Measurements from ENCODE around the gene RYR2.
"Not testable (repeated sequence)": the region's sequence is repeated elsewhere in the genome, so short reads cannot be mapped to it uniquely, and the experiment has no call there.

Gene RYR2

DNA sequence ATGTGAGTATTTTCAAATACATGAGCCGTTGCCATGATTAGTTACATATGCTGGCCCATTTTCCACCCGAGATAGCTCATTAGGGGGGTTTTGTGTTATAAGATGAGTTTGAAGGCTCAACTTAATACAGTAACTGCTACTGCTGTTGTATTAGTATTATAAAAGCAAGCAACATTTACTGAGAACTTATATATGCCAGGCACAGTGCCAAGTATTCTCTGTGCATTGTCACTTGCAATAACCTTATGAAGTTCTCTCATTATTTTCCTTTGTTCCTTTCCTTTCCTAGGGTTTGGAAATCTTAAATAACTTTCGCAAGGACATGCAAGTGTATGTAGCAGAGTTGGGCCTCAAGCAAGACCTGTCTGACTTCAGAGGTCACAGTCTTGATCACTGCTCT lies 107.9 kb downstream of the RYR2 start:
- peak overlapping the region in 1 of 2 donors; percentile 13 for H3K27ac ChIP-seq
- no peak overlapping the region for H3K4me3 ChIP-seq
- no peak for DNase-seq (ENCODE audit: low spot score)
- TF ChIP-seq, protein P1, sequence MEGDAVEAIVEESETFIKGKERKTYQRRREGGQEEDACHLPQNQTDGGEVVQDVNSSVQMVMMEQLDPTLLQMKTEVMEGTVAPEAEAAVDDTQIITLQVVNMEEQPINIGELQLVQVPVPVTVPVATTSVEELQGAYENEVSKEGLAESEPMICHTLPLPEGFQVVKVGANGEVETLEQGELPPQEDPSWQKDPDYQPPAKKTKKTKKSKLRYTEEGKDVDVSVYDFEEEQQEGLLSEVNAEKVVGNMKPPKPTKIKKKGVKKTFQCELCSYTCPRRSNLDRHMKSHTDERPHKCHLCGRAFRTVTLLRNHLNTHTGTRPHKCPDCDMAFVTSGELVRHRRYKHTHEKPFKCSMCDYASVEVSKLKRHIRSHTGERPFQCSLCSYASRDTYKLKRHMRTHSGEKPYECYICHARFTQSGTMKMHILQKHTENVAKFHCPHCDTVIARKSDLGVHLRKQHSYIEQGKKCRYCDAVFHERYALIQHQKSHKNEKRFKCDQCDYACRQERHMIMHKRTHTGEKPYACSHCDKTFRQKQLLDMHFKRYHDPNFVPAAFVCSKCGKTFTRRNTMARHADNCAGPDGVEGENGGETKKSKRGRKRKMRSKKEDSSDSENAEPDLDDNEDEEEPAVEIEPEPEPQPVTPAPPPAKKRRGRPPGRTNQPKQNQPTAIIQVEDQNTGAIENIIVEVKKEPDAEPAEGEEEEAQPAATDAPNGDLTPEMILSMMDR (IDR thresholded peaks at IDR 0.05), result no peak

DNA sequence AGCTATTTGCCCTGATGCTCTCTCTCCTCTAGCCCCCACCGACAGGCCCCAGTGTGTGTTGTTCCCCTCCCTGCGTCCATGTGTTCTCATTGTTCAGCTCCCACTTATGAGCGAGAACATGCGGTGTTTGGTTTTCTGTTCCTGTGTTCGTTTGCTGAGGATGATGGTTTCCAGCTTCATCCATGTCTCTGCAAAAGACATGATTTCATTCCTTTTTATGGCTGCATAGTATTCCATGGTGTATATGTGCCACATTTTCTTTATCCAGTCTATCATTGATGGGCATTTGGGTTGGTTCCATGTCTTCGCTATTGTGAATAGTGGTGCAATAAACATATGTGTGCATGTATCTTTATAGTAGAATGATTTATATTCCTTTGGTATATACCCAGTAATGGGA lies 110.0 kb downstream of the RYR2 start:
- H3K27ac ChIP-seq, result peak overlapping the region in 1 of 2 donors; percentile 54
- not testable (repeated sequence) for H3K4me3 ChIP-seq; DNase-seq (ENCODE audit: low spot score)

DNA sequence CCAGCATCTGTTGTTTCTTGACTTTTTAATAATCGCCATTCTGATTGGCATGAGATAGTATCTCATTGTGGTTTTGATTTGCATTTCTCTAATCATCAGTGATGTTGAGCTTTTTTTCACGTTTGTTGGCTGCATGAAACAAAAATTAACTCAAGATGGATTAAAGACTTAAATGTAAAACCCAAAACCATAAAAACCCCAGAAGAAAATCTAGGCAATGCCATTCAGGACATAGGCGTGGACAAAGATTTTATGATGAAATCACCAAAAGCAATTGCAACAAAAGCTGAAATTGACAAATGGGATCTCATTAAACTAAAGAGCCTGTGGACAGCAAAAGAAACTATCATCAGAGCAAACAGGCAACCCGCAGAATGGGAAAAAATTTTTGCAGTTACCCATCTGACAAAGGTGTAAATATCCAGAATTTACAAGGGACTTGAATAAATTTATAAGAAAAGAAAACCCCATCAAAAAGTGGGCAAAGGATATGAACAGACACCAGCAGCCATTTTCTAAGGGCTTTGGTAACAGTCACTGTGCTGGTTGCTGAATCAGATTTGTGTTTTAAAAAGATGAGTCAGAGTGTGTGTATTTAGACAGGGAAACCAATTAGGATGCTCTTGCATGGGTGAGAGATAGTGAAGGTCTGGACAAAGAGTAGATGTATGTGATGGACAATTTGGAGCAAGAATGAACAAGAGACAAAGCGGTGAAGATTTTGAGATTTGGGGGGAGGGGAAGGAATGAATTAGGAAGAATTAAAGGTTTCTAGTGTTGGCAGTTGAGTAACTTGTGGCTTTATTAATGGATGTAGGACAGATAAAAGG lies 110.7 kb downstream of the RYR2 start:
- TF ChIP-seq, protein P1 (IDR thresholded peaks at IDR 0.05), result no peak
- no peak for DNase-seq (ENCODE audit: low spot score)
- H3K27ac ChIP-seq, result no peak overlapping the region
- H3K4me3 ChIP-seq, result no peak overlapping the region

DNA sequence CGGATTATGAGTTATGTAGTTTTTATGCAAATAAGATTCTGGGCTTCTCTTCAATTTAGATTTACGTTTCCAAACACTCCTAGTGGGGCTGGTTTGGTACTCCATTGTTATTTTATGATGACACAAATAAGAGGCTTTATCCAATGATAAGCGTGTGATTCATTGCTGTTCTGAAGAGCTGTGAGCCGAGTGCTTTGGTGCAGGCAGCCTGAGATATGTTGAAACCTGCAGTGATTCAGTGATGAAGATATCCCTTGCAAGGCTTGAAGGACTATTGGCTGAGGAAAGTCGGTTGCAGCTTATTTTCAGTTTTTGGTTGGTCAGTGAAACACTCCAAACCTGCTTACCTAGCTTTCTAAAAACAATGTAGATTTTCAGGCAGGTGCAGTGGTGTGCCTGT lies 112.2 kb downstream of the RYR2 start:
- no peak for DNase-seq (ENCODE audit: low spot score)
- H3K27ac ChIP-seq, result peak overlapping the region in 1 of 2 donors; percentile 50

DNA sequence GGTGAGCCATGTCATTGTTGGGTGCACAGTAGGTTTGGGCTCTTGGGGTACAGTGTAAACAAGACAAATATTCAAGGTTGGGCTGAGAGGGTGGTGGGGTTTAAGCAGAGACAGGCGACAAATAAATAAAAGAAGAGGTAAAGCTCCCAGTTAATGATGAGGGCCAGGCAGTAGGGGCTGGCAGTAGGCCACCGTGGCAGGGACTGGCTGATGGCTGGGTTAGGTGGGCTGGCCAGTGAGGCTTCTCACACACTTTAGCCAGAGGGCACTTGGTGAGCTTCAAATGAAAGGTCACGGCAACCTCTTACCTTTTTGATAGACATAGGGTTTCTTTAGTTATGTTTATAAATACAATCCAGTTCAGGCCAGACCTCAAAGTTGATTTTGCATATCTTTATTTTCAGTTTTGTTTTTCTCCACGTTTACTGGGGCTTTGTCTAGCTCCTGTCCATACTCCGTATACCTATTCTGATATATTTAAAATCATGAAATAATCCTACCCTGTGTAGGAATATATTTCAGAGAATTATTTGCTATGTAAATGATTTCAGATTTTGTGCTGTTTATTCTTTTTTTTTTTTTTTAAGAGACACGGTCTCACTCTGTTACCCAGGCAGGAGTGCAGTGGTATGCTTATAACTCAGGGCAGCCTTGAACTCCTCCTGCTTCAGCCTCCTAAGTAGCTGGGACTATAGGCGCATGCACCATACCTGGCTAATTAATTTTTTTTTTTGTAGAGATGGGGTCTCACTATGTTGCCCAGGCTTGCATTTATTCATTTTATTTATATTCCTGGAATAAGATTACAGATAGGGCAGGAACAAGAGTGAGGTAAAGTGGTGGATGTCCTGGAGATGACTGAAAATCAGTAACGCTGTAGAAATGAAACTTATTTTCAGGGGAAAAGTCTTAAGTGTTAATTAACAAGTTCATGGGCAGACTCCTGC lies 122.7 kb downstream of the RYR2 start:
- no peak overlapping the region for H3K4me3 ChIP-seq
- TF ChIP-seq, protein P1 (IDR thresholded peaks at IDR 0.05), result no peak
- no peak overlapping the region for H3K27ac ChIP-seq
- no peak for DNase-seq (ENCODE audit: low spot score)

More for the DNA sequence above, 112.2 kb downstream of the RYR2 start:
- TF ChIP-seq, protein P1 (IDR thresholded peaks at IDR 0.05), result no peak
- H3K4me3 ChIP-seq, result peak overlapping the region; percentile 8

DNA sequence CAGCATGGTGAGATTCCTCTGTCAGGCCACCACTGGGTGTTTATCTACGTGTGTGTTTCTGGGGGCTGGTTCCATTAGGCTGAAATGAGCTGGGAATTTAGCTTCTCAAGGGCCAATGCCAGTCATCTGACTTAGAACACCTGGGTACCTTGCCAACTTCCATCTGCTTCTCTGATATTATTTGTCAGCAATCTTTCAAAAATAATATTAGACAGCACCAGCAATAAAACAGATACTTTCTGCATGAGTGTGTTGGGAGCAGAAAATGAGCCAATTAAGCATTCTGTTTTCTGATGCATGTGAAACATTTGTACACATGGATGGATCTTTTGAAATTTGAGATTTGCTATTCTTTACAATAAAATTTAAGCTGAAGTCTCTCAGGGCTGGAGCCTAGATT lies 124.1 kb downstream of the RYR2 start:
- DNase-seq (ENCODE audit: low spot score), result no peak
- TF ChIP-seq, protein P1 (IDR thresholded peaks at IDR 0.05), result no peak
- Histone ChIP-seq H3K27ac (no peak overlapping the region), H3K4me3 (no peak overlapping the region)

DNA sequence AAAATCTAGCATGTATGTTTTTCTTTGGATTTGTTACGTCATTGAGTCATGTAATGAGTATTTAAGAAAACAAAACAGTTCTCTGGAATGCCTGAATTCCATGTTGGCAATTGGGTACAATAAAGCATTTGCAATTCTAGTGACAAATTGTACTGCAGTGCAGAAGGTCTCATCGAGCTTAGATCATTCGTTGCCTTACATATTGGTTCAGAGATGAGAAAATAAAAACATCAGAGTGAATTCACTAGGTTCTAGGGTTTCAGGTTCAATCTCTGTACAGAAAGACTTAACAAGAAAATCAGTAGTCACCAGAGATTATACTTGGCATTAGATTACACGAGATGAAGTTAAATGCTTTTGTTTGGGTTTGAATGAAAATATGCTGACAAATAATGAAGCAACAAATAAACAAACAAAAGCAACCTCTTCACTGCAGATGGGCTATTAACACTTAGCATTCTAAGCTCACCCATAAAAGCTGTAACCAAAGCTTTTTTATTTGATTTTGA lies 124.7 kb downstream of the RYR2 start:
- DNase-seq (ENCODE audit: low spot score), result no peak
- Histone ChIP-seq H3K4me3 (no peak overlapping the region), H3K27ac (no peak overlapping the region)
- TF ChIP-seq, protein P1 (IDR thresholded peaks at IDR 0.05), result no peak
